ENCODE results near the gene HPS1.

DNA sequence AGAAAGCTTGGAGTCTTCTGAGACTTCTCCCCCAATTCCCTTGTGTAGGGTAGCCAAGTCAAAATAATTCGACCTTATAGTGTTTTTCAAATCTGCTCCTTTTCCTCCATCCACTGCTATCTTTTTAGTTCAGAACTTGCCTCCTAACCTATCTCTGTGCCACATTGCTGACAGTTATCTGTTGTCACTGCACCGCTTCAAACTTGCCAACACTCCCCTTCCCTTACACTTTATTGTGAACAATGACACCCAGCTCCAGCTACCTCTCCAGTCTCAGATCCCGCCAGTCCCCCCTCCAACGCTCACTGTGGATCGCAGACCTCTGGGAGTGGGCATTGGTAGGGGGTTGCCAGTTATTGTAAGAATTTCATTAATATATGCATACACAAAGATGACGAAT lies 16.3 kb upstream of the HPS1 start:
- TF ChIP-seq, protein P1, sequence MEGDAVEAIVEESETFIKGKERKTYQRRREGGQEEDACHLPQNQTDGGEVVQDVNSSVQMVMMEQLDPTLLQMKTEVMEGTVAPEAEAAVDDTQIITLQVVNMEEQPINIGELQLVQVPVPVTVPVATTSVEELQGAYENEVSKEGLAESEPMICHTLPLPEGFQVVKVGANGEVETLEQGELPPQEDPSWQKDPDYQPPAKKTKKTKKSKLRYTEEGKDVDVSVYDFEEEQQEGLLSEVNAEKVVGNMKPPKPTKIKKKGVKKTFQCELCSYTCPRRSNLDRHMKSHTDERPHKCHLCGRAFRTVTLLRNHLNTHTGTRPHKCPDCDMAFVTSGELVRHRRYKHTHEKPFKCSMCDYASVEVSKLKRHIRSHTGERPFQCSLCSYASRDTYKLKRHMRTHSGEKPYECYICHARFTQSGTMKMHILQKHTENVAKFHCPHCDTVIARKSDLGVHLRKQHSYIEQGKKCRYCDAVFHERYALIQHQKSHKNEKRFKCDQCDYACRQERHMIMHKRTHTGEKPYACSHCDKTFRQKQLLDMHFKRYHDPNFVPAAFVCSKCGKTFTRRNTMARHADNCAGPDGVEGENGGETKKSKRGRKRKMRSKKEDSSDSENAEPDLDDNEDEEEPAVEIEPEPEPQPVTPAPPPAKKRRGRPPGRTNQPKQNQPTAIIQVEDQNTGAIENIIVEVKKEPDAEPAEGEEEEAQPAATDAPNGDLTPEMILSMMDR (IDR thresholded peaks at IDR 0.05): no peak
- TF ChIP-seq POLR2A (IDR thresholded peaks at IDR 0.05): no peak

All from heart left ventricle (tissue), 13 donors.